K562 (cell line): ENCODE data around the gene TBX6. TPM values are rescaled to one million over a fixed set of nuclear protein-coding genes. Genes with fewer than 3 reads are reported as not detected.

Source experiments
- AFF4 ChIP-seq: sonication (generic); formaldehyde crosslinking; IDR thresholded peaks from 2 replicates; pipeline ENCODE4 v1.8.0; 2023; ENCODE audit warnings: mild to moderate bottlenecking, missing genetic modification reagents
- ATF1 ChIP-seq, 2 experiments: fragments of 450-650 bp in 1 of 2; IDR thresholded peaks; 2 replicates each; pipeline ENCODE4 v1.6.1; 2016; ENCODE audit warnings: missing compliant biosample characterization in 1 of 2, missing genetic modification characterization in 1 of 2
- DEAF1 ChIP-seq: fragments of 450-650 bp; formaldehyde crosslinking; IDR thresholded peaks from 2 replicates; pipeline ENCODE4 v1.4.0; 2020; ENCODE audit warnings: mild to moderate bottlenecking, moderate library complexity
- KLF13 ChIP-seq: fragments of 450-650 bp; IDR thresholded peaks from 2 replicates; pipeline ENCODE4 v1.6.1; 2016; ENCODE audit warnings: missing genetic modification characterization, low read depth, mild to moderate bottlenecking, missing compliant biosample characterization, moderate library complexity, borderline replicate concordance
- RNF219 ChIP-seq: fragments of 250-450 bp; sonication (Bioruptor Pico); IDR thresholded peaks from 2 replicates; pipeline ENCODE4 v1.5.0; 2022; ENCODE audit warnings: mild to moderate bottlenecking
- SMAD4 ChIP-seq: fragments of 250-450 bp; sonication (Bioruptor Pico); conservative IDR thresholded peaks from 2 replicates; pipeline ENCODE4 v1.8.0; 2021; ENCODE audit warnings: inconsistent platforms, mild to moderate bottlenecking, moderate library complexity
- SP1 ChIP-seq: sonication (generic); formaldehyde crosslinking; IDR thresholded peaks from 2 replicates; pipeline ENCODE4 v1.8.1; 2022; ENCODE audit warnings: mild to moderate bottlenecking, missing genetic modification reagents
- TSC22D4 ChIP-seq: fragments of 450-650 bp; IDR thresholded peaks from 2 replicates; pipeline ENCODE4 v1.6.1; 2016; ENCODE audit warnings: missing genetic modification characterization, missing biosample characterization, control low read depth
- WHSC1 ChIP-seq: IDR thresholded peaks from one replicate; pipeline ENCODE4 v1.6.1; 2012; ENCODE audit warnings: low read length, control low read depth, inconsistent platforms
- ZNF146 ChIP-seq: IDR thresholded peaks from one replicate; pipeline ENCODE4 v1.6.1; 2018; ENCODE audit warnings: missing compliant biosample characterization; ENCODE audit not compliant: unreplicated experiment
- polyA plus RNA-seq, 8 experiments: library from polyadenylated mRNA; depleted of rRNA in 4 of 8; stranded (reverse) in 5 of 8; unstranded in 3 of 8; fragments of >200 nt; fragmentation: Nextera tagmentation in 2 of 8; fragmentation: Illumina TruSeq in 1 of 8; extraction: Ambion mirVana in 2 of 8; extraction: Trizol in 1 of 8; gene quantifications; 2 replicates each; pipeline versions ENCODE4 v1.2.1 to v1.2.3, GENCODE V29; 2011 to 2014; ENCODE audit warnings: inconsistent platforms in 1 of 8, missing spikeins in 1 of 8
- total RNA-seq, 7 experiments: library from RNA; depleted of rRNA in 6 of 7; stranded (reverse); fragments of >200 nt in 6 of 7; fragmentation: Illumina TruSeq in 2 of 7; extraction: Trizol in 2 of 7; gene quantifications; 2 replicates each; pipeline versions ENCODE4 v1.2.1 to v1.2.3, GENCODE V29; 2011 to 2021; ENCODE audit warnings: low replicate concordance in 1 of 7
- TF ChIP-seq, protein P1 (sequence below): fragments of 450-650 bp; formaldehyde crosslinking; IDR thresholded peaks from 2 replicates; pipeline ENCODE4 v1.4.0; 2020; ENCODE audit warnings: mild to moderate bottlenecking, mixed read lengths
- TF ChIP-seq, protein P2 (sequence below): sonication (generic); IDR thresholded peaks from 2 replicates; pipeline ENCODE4 v1.6.1; 2016
- TF ChIP-seq, protein P3 (sequence below): fragments of 450-650 bp; formaldehyde crosslinking; IDR thresholded peaks from 2 replicates; pipeline ENCODE4 v1.4.0; 2020; ENCODE audit warnings: mild to moderate bottlenecking, moderate library complexity

The TBX6 gene
- total and polyA plus RNA-seq, 9 of the 15 experiments (the other 6 are each of a cell fraction or from before 2014, with no cell fraction given), result 0.07 to 0.58 (median 0.11) TPM; not detected in 2

DNA sequence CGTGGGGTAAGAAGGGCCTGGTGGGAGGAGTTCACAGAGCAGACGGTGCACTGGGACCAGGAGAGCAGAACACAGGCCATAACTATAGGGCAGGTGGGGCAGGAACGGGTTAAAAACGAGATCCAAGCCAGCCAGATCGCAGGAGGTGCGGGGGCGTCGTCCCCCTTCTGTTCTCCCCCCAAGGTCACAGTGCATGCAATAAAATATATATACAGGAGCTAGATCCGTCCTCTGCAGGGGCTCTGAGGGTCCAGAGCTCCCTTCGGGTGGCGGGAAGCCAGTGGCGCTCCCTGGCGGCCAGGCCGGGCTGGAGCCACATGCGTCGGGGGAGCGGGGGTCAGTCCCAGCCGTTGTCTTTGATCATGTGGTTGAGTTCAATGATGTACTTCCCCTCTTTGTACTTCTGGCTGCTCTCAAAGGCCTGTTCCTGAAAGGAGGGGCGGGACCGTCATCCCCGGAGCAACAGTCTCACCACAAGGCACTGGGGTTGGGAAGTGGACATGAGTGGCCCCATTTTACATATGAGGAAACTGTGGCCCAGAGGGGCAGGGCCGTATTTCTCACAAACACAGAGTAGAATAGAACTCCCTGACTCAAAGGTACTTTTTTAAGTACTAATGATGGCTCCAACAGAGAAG lies 768 bp upstream of the TBX6 start (continued):
- TF ChIP-seq, protein P1, sequence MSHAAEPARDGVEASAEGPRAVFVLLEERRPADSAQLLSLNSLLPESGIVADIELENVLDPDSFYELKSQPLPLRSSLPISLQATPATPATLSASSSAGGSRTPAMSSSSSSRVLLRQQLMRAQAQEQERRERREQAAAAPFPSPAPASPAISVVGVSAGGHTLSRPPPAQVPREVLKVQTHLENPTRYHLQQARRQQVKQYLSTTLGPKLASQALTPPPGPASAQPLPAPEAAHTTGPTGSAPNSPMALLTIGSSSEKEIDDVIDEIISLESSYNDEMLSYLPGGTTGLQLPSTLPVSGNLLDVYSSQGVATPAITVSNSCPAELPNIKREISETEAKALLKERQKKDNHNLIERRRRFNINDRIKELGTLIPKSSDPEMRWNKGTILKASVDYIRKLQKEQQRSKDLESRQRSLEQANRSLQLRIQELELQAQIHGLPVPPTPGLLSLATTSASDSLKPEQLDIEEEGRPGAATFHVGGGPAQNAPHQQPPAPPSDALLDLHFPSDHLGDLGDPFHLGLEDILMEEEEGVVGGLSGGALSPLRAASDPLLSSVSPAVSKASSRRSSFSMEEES (CRISPR knock-in tag), result peak; percentile 50; the same call in 1 of the 2 replicates
- TF ChIP-seq SMAD4 (CRISPR knock-in tag), result peak; percentile 97
- TF ChIP-seq KLF13, result peak; percentile 82
- TF ChIP-seq, protein P2, sequence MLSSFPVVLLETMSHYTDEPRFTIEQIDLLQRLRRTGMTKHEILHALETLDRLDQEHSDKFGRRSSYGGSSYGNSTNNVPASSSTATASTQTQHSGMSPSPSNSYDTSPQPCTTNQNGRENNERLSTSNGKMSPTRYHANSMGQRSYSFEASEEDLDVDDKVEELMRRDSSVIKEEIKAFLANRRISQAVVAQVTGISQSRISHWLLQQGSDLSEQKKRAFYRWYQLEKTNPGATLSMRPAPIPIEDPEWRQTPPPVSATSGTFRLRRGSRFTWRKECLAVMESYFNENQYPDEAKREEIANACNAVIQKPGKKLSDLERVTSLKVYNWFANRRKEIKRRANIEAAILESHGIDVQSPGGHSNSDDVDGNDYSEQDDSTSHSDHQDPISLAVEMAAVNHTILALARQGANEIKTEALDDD, result no peak
- TF ChIP-seq AFF4 (CRISPR knock-in tag), result no peak
- peak; percentile 81; the same call in 1 of the 2 replicates for TF ChIP-seq RNF219 (CRISPR knock-in tag)
- no peak for TF ChIP-seq ATF1 (CRISPR knock-in tag; IDR thresholded peaks at IDR 0.05)
- TF ChIP-seq ATF1 (tag; IDR thresholded peaks at IDR 0.05), result peak; percentile 75
- TF ChIP-seq, protein P3, sequence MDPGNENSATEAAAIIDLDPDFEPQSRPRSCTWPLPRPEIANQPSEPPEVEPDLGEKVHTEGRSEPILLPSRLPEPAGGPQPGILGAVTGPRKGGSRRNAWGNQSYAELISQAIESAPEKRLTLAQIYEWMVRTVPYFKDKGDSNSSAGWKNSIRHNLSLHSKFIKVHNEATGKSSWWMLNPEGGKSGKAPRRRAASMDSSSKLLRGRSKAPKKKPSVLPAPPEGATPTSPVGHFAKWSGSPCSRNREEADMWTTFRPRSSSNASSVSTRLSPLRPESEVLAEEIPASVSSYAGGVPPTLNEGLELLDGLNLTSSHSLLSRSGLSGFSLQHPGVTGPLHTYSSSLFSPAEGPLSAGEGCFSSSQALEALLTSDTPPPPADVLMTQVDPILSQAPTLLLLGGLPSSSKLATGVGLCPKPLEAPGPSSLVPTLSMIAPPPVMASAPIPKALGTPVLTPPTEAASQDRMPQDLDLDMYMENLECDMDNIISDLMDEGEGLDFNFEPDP (CRISPR knock-in tag), result no peak
- TF ChIP-seq ZNF146 (CRISPR knock-in tag), result no peak
- peak; percentile 42; the same call in 1 of the 2 replicates for TF ChIP-seq DEAF1 (CRISPR knock-in tag)
- TF ChIP-seq WHSC1, result no peak
- no peak for TF ChIP-seq TSC22D4 (tag)
- no peak; the same call in 1 of the 2 replicates for TF ChIP-seq SP1 (CRISPR knock-in tag)
